Femur (tissue), 1 donor: Measurements from ENCODE around the gene TMEM271.
"Not testable (repeated sequence)": the region's sequence is repeated elsewhere in the genome, so short reads cannot be mapped to it uniquely, and the experiment has no call there.

Experiments
- DNase-seq: peaks from one replicate; pipeline ENCODE4 v3.0.0-alpha.2; 2017

Gene TMEM271

GRCh38 chr4:609400-610050 is 33.4 kb upstream of the TMEM271 start:
- DNase-seq, result no peak

GRCh38 chr4:608236-608635 is 32.1 kb upstream of the TMEM271 start:
- DNase-seq, result no peak

GRCh38 chr4:605702-606425 is 29.8 kb upstream of the TMEM271 start:
- DNase-seq, result no peak

- no peak for DNase-seq
Measured at GRCh38 chr4:604131-604530, 28.0 kb upstream of the TMEM271 start.

GRCh38 chr4:602559-602942 is 26.5 kb upstream of the TMEM271 start:
- no peak for DNase-seq

- no peak for DNase-seq
Measured at GRCh38 chr4:601612-602558, 25.8 kb upstream of the TMEM271 start.

GRCh38 chr4:600850-601515 is 24.9 kb upstream of the TMEM271 start:
- DNase-seq, result no peak

- DNase-seq, result no peak
Measured at GRCh38 chr4:600166-600565, 24.1 kb upstream of the TMEM271 start.

GRCh38 chr4:598925-599324 is 22.8 kb upstream of the TMEM271 start:
- no peak for DNase-seq

- DNase-seq, result no peak
Measured at GRCh38 chr4:592825-593520, 16.9 kb upstream of the TMEM271 start.

- not testable (repeated sequence) for DNase-seq
Measured at GRCh38 chr4:592178-592577, 16.1 kb upstream of the TMEM271 start.

GRCh38 chr4:590313-590841 is 14.3 kb upstream of the TMEM271 start:
- no peak for DNase-seq

GRCh38 chr4:589219-589963 is 13.3 kb upstream of the TMEM271 start:
- no peak for DNase-seq

- no peak for DNase-seq
Measured at GRCh38 chr4:588351-588849, 12.3 kb upstream of the TMEM271 start.

GRCh38 chr4:587671-588350 is 11.7 kb upstream of the TMEM271 start:
- DNase-seq, result no peak

GRCh38 chr4:583820-584219 is 7.7 kb upstream of the TMEM271 start:
- no peak for DNase-seq

- no peak for DNase-seq
Measured at GRCh38 chr4:581753-582361, 5.8 kb upstream of the TMEM271 start.

GRCh38 chr4:581181-581580 is 5.1 kb upstream of the TMEM271 start:
- DNase-seq, result no peak

- DNase-seq, result no peak
Measured at GRCh38 chr4:579543-580175, 3.6 kb upstream of the TMEM271 start.
